GM10266 (cell line): ENCODE data around the gene SALL3.

Experiments used
- DNase-seq: peaks from one replicate; pipeline ENCODE4 v3.0.0; 2012; ENCODE audit errors: extremely low spot score
- CTCF ChIP-seq: IDR thresholded peaks from 2 replicates; pipeline ENCODE4 v1.5.1; 2012; ENCODE audit warnings: mild to moderate bottlenecking, low read depth; ENCODE audit not compliant: control insufficient read depth, insufficient read depth; ENCODE audit errors: missing control alignments

Gene SALL3

DNA sequence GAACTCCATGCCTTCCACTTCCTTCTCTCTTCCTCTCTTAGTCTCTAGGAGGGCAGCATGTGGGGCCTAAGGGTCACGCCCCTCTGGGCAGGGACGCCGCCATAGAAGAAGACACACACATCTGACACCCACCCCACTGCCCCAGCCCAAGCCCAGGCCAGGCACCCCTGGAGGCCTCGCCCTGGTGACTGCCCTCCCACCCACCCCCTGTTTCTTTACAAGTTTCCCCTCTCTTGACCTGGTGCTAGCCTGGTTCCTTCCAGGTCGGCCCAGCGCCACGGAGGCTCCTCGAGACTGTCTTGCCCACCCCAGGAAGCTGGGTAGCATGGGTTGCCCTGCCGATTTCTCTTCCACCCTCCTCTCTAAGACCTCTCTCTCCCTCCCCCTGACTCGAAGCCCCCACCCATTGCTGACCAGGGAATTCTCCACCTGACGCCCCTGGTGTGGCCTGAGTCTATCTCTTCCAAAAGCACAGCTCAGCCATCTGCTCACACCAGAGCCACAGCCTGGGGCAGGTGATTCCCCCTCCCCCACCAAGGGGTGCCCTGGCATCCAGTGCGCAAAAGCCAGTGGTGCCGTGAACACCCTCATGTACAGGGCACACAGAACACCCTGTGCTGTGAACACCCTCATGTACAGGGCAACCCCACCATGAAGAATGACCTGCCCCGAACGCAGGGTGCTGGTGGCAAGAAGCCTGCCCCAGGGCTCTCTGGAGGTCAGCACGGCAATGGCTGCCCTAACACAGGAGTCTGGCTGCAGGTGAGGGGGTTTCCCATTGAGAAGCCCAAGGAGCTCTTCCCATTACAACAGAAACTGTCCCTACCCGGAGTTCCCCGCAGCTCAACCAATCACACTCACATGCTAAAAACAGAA, 13.5 kb upstream of the SALL3 start:
- TF ChIP-seq CTCF: no peak
- DNase-seq: no peak

DNA sequence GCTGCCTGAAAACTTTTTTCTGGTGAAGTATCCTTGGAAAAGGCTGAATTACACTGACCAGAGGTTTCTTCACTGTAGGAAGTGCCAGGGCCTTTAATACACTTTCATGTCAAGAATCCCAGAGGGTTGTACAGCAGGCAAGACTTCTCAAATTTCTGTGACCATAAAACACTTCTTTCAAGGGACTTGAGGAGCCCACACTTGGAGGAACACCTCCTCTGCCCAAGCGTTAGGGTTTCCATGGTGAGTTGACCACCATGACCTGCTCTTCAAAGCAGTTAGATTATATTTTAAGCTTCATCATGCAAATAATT, 12.9 kb upstream of the SALL3 start:
- no peak for TF ChIP-seq CTCF

GRCh38 chr18:78967692-78968091, 11.9 kb upstream of the SALL3 start:
- no peak for DNase-seq
- no peak for TF ChIP-seq CTCF

More for the DNA sequence above, 12.9 kb upstream of the SALL3 start:
- no peak for DNase-seq

DNA sequence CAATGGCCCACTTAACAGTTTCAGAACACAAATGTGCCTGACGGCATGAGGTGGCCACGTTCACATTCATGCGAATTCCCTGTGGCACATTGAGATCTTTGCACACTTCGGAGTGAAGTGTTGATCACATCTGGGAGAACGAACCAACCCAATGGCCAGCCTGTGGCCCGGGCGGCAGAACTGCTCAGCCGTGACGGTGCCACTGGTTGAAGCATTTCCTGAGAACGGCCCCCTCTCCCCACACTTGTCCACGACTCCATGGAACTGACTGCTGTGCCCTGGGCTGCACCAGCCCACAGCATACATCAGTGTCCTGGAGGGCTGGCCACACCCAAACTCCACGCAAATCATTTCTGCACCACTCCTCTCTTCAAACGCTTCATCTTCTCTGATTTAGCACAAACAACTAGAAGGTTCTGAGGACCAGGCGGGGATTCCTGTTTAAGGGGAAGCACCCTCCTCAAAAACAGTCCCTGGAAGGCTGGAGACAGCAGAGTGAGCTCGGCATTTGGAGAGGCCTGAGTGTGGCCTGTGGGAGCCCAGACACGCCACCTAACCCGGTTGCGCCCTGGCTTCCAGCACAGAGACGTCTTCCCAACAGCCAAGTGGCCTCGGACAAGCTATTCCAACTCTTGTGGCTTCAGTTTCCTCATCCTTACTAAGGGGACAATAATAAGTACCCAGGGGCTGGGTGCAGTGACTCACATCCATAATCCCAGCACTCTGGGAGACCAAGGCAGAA, 9.9 kb upstream of the SALL3 start:
- no peak for DNase-seq
- no peak for TF ChIP-seq CTCF

- no peak for TF ChIP-seq CTCF
- no peak for DNase-seq
These were observed 8.8 kb upstream of the SALL3 start for GRCh38 chr18:78970774-78971333.

DNA sequence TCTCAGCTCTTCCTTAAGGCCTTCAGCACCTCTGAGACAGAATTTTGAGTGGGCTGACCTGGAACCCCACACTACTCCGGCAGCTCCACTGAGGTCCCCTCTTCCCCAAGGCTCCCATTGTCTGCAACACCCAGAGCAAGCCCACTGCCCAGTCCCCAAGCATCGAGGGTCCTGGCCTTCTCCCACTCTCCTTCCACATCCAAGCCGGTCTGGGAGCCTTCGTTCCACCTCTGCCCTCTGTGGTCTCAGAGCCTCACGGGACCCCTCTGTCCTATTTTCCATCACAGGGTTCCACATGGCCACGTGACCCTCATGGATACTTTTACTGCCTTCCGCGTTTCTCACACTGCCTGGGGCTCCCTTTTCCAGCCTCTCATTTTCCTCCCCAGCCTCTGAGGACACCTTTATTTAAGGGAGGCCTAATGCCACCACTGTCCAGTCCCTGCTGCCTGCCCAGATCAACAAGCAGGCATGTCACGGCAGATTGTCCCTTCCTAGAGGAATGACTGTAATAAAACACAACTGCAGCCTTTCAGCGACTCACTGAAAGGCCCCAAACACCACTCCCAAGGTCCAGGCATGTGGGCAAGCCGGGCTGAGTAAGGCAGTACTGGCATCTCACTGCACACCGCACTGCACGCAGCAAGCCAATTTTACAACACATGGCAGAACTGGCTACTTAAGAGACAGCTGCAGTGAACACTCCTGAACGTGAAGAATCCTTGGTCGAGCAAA, 7.9 kb upstream of the SALL3 start:
- DNase-seq: no peak
- no peak for TF ChIP-seq CTCF
